ENCODE data around the gene SOD2. TPM values are rescaled to one million over a fixed set of nuclear protein-coding genes. Genes with fewer than 3 reads are reported as not detected.

The SOD2 gene
- total and polyA plus RNA-seq, 12 donors: 129 to 3,032 (median 386) TPM

- Histone ChIP-seq H3K36me3 (replicated peaks in 1 of 2) (peaks cover 3 to 87% of the 10 kb centered on the region in 2 donors), H3K27ac (no peak overlapping the region), H3K9me3 (replicated peaks in 1 of 3) (no peaks in the 10 kb centered on the region), H3K4me1 (replicated peaks in 1 of 2) (peaks cover 13 to 33% of the 10 kb centered on the region in 2 donors), H3K27me3 (no peaks in the 10 kb centered on the region), H3K4me3 (no peak overlapping the region)
- DNase-seq: no peak
- WGBS, 4 donors: 78 to 83% (median 81%) methylated on average over 5 of the region's 5 CpGs
- TF ChIP-seq CTCF (IDR thresholded peaks at IDR 0.05) (no peak), POLR2A (IDR thresholded peaks at IDR 0.05) (no peak)
- intact Hi-C loops (cut with DNase I): loop anchor here in 1 of 2 donors (10.0 kb wide), 2 partner anchors 99 to 249 kb away; partner anchors contain the start of gene TCP1
Observed at GRCh38 chr6:159686040-159686439, 7.0 kb downstream of the SOD2 start.

- Histone ChIP-seq H3K27me3 (no peaks in the 10 kb centered on the region), H3K36me3 (replicated peaks in 1 of 2) (peaks cover 3 to 84% of the 10 kb centered on the region in 2 donors), H3K27ac (no peak overlapping the region), H3K9me3 (replicated peaks in 1 of 3) (no peaks in the 10 kb centered on the region), H3K4me3 (no peak overlapping the region), H3K4me1 (replicated peaks in 1 of 2) (peaks cover 6 to 30% of the 10 kb centered on the region in 2 donors)
- TF ChIP-seq POLR2A (IDR thresholded peaks at IDR 0.05) (no peak), CTCF (IDR thresholded peaks at IDR 0.05) (no peak)
- 85 to 100% (median 95%) methylated on average over 1 of the region's 1 CpG for WGBS, 4 donors
- no peak for DNase-seq
- intact Hi-C loops (cut with DNase I): loop anchor here in 1 of 2 donors (10.0 kb wide), 2 partner anchors 101 to 251 kb away; partner anchors contain the start of gene TCP1
Observed at GRCh38 chr6:159684013-159684304, 9.1 kb downstream of the SOD2 start.

- Histone ChIP-seq H3K27ac (no peak overlapping the region), H3K36me3 (replicated peaks in 1 of 2) (peaks cover 3 to 84% of the 10 kb centered on the region in 2 donors), H3K27me3 (no peaks in the 10 kb centered on the region), H3K4me1 (replicated peaks in 1 of 2) (peaks cover 0 to 22% of the 10 kb centered on the region in 2 donors), H3K4me3 (no peak overlapping the region), H3K9me3 (replicated peaks in 1 of 3) (no peaks in the 10 kb centered on the region)
- no peak for TF ChIP-seq CTCF (IDR thresholded peaks at IDR 0.05)
- TF ChIP-seq POLR2A (IDR thresholded peaks at IDR 0.05): no peak
- DNase-seq: no peak
- WGBS, 4 donors: 75 to 96% (median 94%) methylated on average over 1 of the region's 1 CpG
- intact Hi-C loops (cut with DNase I): loop anchor here in 1 of 2 donors (10.0 kb wide), 2 partner anchors 102 to 252 kb away; partner anchors contain the start of gene TCP1
Observed at GRCh38 chr6:159682810-159683209, 10.2 kb downstream of the SOD2 start.

- DNase-seq: no peak
- TF ChIP-seq CTCF (IDR thresholded peaks at IDR 0.05): no peak
- TF ChIP-seq POLR2A (IDR thresholded peaks at IDR 0.05): no peak
- Histone ChIP-seq H3K9me3 (replicated peaks in 1 of 3) (no peaks in the 10 kb centered on the region), H3K4me1 (replicated peaks in 1 of 2) (peaks cover 0 to 22% of the 10 kb centered on the region in 2 donors), H3K4me3 (no peak overlapping the region), H3K36me3 (replicated peaks in 1 of 2) (peaks cover 3 to 84% of the 10 kb centered on the region in 2 donors), H3K27ac (no peak overlapping the region), H3K27me3 (no peaks in the 10 kb centered on the region)
- intact Hi-C loops (cut with DNase I): loop anchor here in 1 of 2 donors (10.0 kb wide), 2 partner anchors 103 to 253 kb away; partner anchors contain the start of gene TCP1
- 81 to 90% (median 84%) methylated on average over 3 of the region's 3 CpGs for WGBS, 4 donors
Observed at GRCh38 chr6:159682295-159682694, 10.7 kb downstream of the SOD2 start.
